K562 (cell line): Measurements from ENCODE around the gene HDAC9. TPM values are rescaled to one million over a fixed set of nuclear protein-coding genes. Genes with fewer than 3 reads are reported as not detected.

Source experiments
- ATAC-seq: fragments of 200-7000 bp; cut with Tn5 transposase; 3 replicates; pipeline ENCODE4 v1.9.1; 2020; ENCODE audit warnings: moderate library complexity
- BruUV-seq: library from RNA; stranded (reverse); fragments of 400-500 nt; replicated peaks from 2 replicates; lab custom pipeline; 2021; lab: Mats Ljungman, UMichigan
- CTCF ChIA-PET: fragments of 300-600 bp; formaldehyde crosslinking; extraction: SDS; loops from one replicate; lab custom pipeline; 2021; ENCODE audit warnings: low intra/inter-chr PET ratio; lab: Yijun Ruan, JAX
- POLR2A ChIA-PET: fragments of 300-600, 350-650 bp; sonication (Branson Sonifier 250); formaldehyde crosslinking; extraction: SDS; loops from one replicate; lab custom pipeline; 2021; ENCODE audit warnings: antibody characterized with exemption, inconsistent platforms; lab: Yijun Ruan, JAX
- DNase-seq, 4 experiments: peaks; one replicate each; pipeline versions ENCODE4 v3.0.0 to v3.0.0-alpha.2; 2011 to 2018; ENCODE audit warnings: low spot score in 3 of 4, mixed read lengths in 3 of 4; ENCODE audit errors: extremely low read depth in 1 of 4
- FAIRE-seq: peaks from 2 replicates; lab custom pipeline; 2011; peaks lifted over from hg19 to GRCh38; lab: Jason Lieb, UNC
- H2AFZ ChIP-seq: 2 replicates; pipeline ENCODE4 v1.6.0; 2011; ENCODE audit warnings: low read depth, low read length, control low read depth, inconsistent platforms
- H3K27ac ChIP-seq: fragments of 200-600 bp; 3 replicates; pipeline ENCODE4 v1.8.0; 2011; ENCODE audit warnings: low read depth, mild to moderate bottlenecking, control low read depth, inconsistent platforms, low read length, moderate library complexity, mixed read lengths; ENCODE audit errors: extremely low read depth
- H3K27me3 ChIP-seq, 2 experiments: fragments of 300-600 bp in 1 of 2; 2 replicates in 1 of 2; 3 replicates in 1 of 2; pipeline versions ENCODE4 v1.6.0 to v1.8.0; 2011; ENCODE audit warnings: inconsistent platforms in 2 of 2, low read length in 2 of 2, mild to moderate bottlenecking in 1 of 2, mixed read lengths in 1 of 2, moderate library complexity in 1 of 2; ENCODE audit not compliant: control insufficient read depth in 2 of 2, insufficient read depth in 2 of 2
- H3K36me3 ChIP-seq: fragments of 300-600 bp; 3 replicates; pipeline ENCODE4 v1.8.0; 2011; ENCODE audit warnings: mild to moderate bottlenecking, low read length, inconsistent platforms; ENCODE audit not compliant: control insufficient read depth, insufficient read depth
- H3K4me1 ChIP-seq, 2 experiments: fragments of 200-600 bp in 1 of 2; replicated peaks in 1 of 2; 2 replicates in 1 of 2; 3 replicates in 1 of 2; pipeline versions ENCODE4 v1.5.1 to v1.8.0; 2011; ENCODE audit warnings: inconsistent platforms in 2 of 2, low read length in 2 of 2, mild to moderate bottlenecking in 1 of 2, mixed read lengths in 1 of 2, moderate library complexity in 1 of 2; ENCODE audit not compliant: control insufficient read depth in 2 of 2, insufficient read depth in 2 of 2
- H3K4me2 ChIP-seq: 2 replicates; pipeline ENCODE4 v1.6.1; 2011; ENCODE audit warnings: low read length, control low read depth, inconsistent platforms, mixed read lengths; ENCODE audit not compliant: insufficient read depth
- H3K4me3 ChIP-seq: fragments of 200-600 bp; sonication (generic), shearing (Covaris generic); 2 replicates; pipeline ENCODE4 v1.5.1; 2016; ENCODE audit warnings: control low read depth, inconsistent platforms
- H3K79me2 ChIP-seq: fragments of 200-600 bp; 3 replicates; pipeline ENCODE4 v1.8.0; 2011; ENCODE audit warnings: low read length, inconsistent platforms; ENCODE audit not compliant: control insufficient read depth, insufficient read depth
- H3K9ac ChIP-seq, 2 experiments: 2 replicates each; pipeline versions ENCODE4 v1.6.0 to v1.6.1; 2011; ENCODE audit warnings: low read depth in 2 of 2, low read length in 2 of 2, control low read depth in 1 of 2, inconsistent platforms in 1 of 2, mild to moderate bottlenecking in 1 of 2, mixed read lengths in 1 of 2; ENCODE audit not compliant: insufficient read depth in 1 of 2
- H3K9me1 ChIP-seq: one replicate; pipeline ENCODE4 v1.6.0; 2011; ENCODE audit warnings: inconsistent platforms, mild to moderate bottlenecking, low read length, moderate library complexity; ENCODE audit not compliant: control insufficient read depth, insufficient read depth
- H3K9me3 ChIP-seq: replicated peaks from 2 replicates; pipeline ENCODE4 v1.5.1; 2011; ENCODE audit warnings: low read depth, low read length, inconsistent platforms; ENCODE audit not compliant: control insufficient read depth, insufficient read depth
- H4K20me1 ChIP-seq: replicated peaks from 2 replicates; pipeline ENCODE4 v1.6.1; 2011; ENCODE audit warnings: low read length, inconsistent platforms, mixed read lengths; ENCODE audit not compliant: control insufficient read depth, insufficient read depth
- ETV6 ChIP-seq, 3 experiments: fragments of 150-350 bp in 1 of 3; sonication (generic) in 1 of 3; formaldehyde crosslinking in 1 of 3; IDR thresholded peaks; 2 replicates each; pipeline versions ENCODE4 v1.6.1 to v1.8.0; 2014 to 2022; ENCODE audit warnings: borderline replicate concordance in 2 of 3, low read depth in 2 of 3, antibody characterized with exemption in 1 of 3, low read length in 1 of 3, mild to moderate bottlenecking in 1 of 3, missing genetic modification reagents in 1 of 3
- HMBOX1 ChIP-seq: sonication (generic); IDR thresholded peaks from 2 replicates; pipeline ENCODE4 v1.6.1; 2016
- NCOA1 ChIP-seq: fragments of 450-650 bp; IDR thresholded peaks from 2 replicates; pipeline ENCODE4 v1.6.1; 2016; ENCODE audit warnings: low read depth
- ZC3H11A ChIP-seq: IDR thresholded peaks from 2 replicates; pipeline ENCODE4 v1.6.1; 2012; ENCODE audit warnings: low read depth, low read length, improper control_type of control experiment
- ZFP36 ChIP-seq: fragments of 150-350 bp; IDR thresholded peaks from 2 replicates; pipeline ENCODE4 v1.6.1; 2018; ENCODE audit warnings: low read length, low read depth; ENCODE audit not compliant: partially characterized antibody
- ZNF586 ChIP-seq: fragments of 450-650 bp; formaldehyde crosslinking; conservative IDR thresholded peaks from 2 replicates; pipeline ENCODE4 v1.4.0; 2020; ENCODE audit warnings: mild to moderate bottlenecking, moderate library complexity
- WGBS: fragments of 100-300 bp; shearing (Covaris generic); methylation state at CpG from one replicate; pipeline ENCODE4 v1.1.6; 2016; ENCODE audit warnings: low coverage, mixed read lengths; ENCODE audit not compliant: insufficient coverage; ENCODE audit errors: missing lambda C conversion rate; 5-methylcytosine and 5-hydroxymethylcytosine counted together
- in situ Hi-C: fragments of 300-500 bp; cut with MboI; formaldehyde crosslinking; loops from 4 replicates; pipeline ENCODE4 v1.15.0; 2018; ENCODE audit warnings: inconsistent platforms, mixed read lengths
- intact Hi-C: fragments of 100-400 bp; cut with micrococcal nuclease; formaldehyde crosslinking; loops from 2 replicates; pipeline ENCODE4 v1.14.2; 2022
- polyA plus RNA-seq, 8 experiments: library from polyadenylated mRNA; depleted of rRNA in 4 of 8; stranded (reverse) in 5 of 8; unstranded in 3 of 8; fragments of >200 nt; fragmentation: Nextera tagmentation in 2 of 8; fragmentation: Illumina TruSeq in 1 of 8; extraction: Ambion mirVana in 2 of 8; extraction: Trizol in 1 of 8; gene quantifications; 2 replicates each; pipeline versions ENCODE4 v1.2.1 to v1.2.3, GENCODE V29; 2011 to 2014; ENCODE audit warnings: inconsistent platforms in 1 of 8, missing spikeins in 1 of 8
- total RNA-seq, 7 experiments: library from RNA; depleted of rRNA in 6 of 7; stranded (reverse); fragments of >200 nt in 6 of 7; fragmentation: Illumina TruSeq in 2 of 7; extraction: Trizol in 2 of 7; gene quantifications; 2 replicates each; pipeline versions ENCODE4 v1.2.1 to v1.2.3, GENCODE V29; 2011 to 2021; ENCODE audit warnings: low replicate concordance in 1 of 7

HDAC9 gene
- total and polyA plus RNA-seq, 9 of the 15 experiments (the other 6 are each of a cell fraction or from before 2014, with no cell fraction given): 0.08 to 0.91 (median 0.33) TPM

- DNase-seq (no peak), FAIRE-seq (no peak), ATAC-seq (no peak)
- H3K27ac ChIP-seq: no peak overlapping the region
- H3K9me1 ChIP-seq: no peaks in the 10 kb centered on the region
- H3K36me3 ChIP-seq: no peaks in the 10 kb centered on the region
- in situ Hi-C loops: no loop called here
- H3K9ac ChIP-seq: no peak overlapping the region
- TF ChIP-seq ETV6 (IDR thresholded peaks at IDR 0.05; ENCODE audit: borderline replicate concordance in 1 of 2, low read depth in 2 of 2, low read length in 1 of 2) (no peak), ETV6 (CRISPR knock-in tag; IDR thresholded peaks at IDR 0.05; ENCODE audit: borderline replicate concordance) (no peak), ZNF586 (no peak)
- no peaks in the 10 kb centered on the region for H3K79me2 ChIP-seq
- BruUV-seq: no TSS peak
- H3K4me2 ChIP-seq: no peak overlapping the region
- no peaks in the 10 kb centered on the region for H3K4me1 ChIP-seq
- 0% methylated on average over 2 of the region's 2 CpGs for WGBS
- ChIA-PET CTCF (no interaction called here), POLR2A (no interaction called here)
- intact Hi-C loops: no loop called here
- no peaks in the 10 kb centered on the region for H3K27me3 ChIP-seq
- no peaks in the 10 kb centered on the region for H3K9me3 ChIP-seq
- H4K20me1 ChIP-seq: no peaks in the 10 kb centered on the region
- H2AFZ ChIP-seq: no peak overlapping the region
- no peak overlapping the region for H3K4me3 ChIP-seq
These were observed 4.0 kb downstream of the HDAC9 start for GRCh38 chr7:18499407-18500177.

DNA sequence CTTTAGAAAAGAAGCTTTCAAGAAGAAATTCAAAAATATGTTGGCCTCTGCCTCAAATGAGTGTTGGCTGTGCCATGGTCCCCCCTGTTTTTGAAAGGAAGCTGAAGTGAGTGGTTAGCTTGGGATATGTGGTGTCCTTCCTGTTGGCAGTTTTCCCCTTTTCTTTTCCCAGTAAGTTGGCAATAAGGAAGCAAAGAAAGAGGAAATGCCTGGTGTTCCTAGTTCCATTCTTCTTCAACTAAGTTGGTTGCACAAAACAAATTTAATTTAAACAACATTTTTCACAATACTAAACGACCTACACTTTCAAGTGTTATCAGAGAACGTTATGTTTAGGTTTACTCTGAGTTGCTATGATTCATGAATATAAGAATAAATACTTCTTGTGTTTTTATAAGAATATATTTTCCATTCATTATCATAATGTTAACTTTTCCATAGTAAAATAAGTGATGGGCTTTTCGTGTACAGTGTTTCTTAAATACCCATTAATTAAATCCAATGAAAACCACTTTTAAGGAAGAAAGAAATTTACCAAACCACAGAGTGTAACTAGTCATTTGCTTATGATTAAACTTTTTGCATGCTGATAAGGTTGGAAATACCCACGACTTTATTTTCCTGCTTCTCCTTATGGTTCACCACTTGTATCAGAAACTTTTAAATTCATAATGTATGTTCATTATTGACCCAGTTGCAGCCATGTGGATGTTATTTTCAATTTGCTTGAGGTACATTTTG is 7.7 kb downstream of the HDAC9 start:
- no peaks in the 10 kb centered on the region for H3K27me3 ChIP-seq
- 0% methylated on average over 4 of the region's 4 CpGs for WGBS
- no peak overlapping the region for H3K4me3 ChIP-seq
- no peaks in the 10 kb centered on the region for H3K79me2 ChIP-seq
- no TSS peak for BruUV-seq
- CTCF ChIA-PET: no interaction called here
- no peaks in the 10 kb centered on the region for H3K9me1 ChIP-seq
- in situ Hi-C loops: no loop called here
- no peaks in the 10 kb centered on the region for H3K36me3 ChIP-seq
- intact Hi-C loops: no loop called here
- no peaks in the 10 kb centered on the region for H4K20me1 ChIP-seq
- no peak for ATAC-seq
- no peak overlapping the region for H3K27ac ChIP-seq
- H3K4me2 ChIP-seq: no peak overlapping the region
- no peaks in the 10 kb centered on the region for H3K9me3 ChIP-seq
- TF ChIP-seq HMBOX1 (no peak), NCOA1 (no peak), ZC3H11A (no peak), ZFP36 (no peak)
- TF ChIP-seq, all 486 proteins: peak for 0
- POLR2A ChIA-PET: no interaction called here
- no peak overlapping the region for H3K9ac ChIP-seq
- FAIRE-seq: no peak
- no peak overlapping the region for H2AFZ ChIP-seq
- DNase-seq: no peak
- no peaks in the 10 kb centered on the region for H3K4me1 ChIP-seq
